Endodermal cell (in vitro differentiated cells): ENCODE results near the gene DLG1. TPM values are rescaled to one million over a fixed set of nuclear protein-coding genes. Genes with fewer than 3 reads are reported as not detected.
"Not testable (repeated sequence)": the region's sequence is repeated elsewhere in the genome, so short reads cannot be mapped to it uniquely, and the experiment has no call there.

Experiments used
- DNase-seq: peaks from one replicate; pipeline ENCODE4 v3.0.0-alpha.2; 2017
- H3K27ac ChIP-seq: 2 replicates; pipeline ENCODE4 v1.5.1; 2013; ENCODE audit warnings: mild to moderate bottlenecking, low read depth, low read length, moderate library complexity
- H3K27me3 ChIP-seq: 2 replicates; pipeline ENCODE4 v1.6.1; 2013; ENCODE audit warnings: mild to moderate bottlenecking, low read length, moderate library complexity; ENCODE audit not compliant: insufficient read depth, control insufficient read depth, poor library complexity, severe bottlenecking
- H3K36me3 ChIP-seq: 2 replicates; pipeline ENCODE4 v1.7.0; 2013; ENCODE audit warnings: mild to moderate bottlenecking, low read length, moderate library complexity; ENCODE audit not compliant: control insufficient read depth, insufficient read depth
- H3K4me1 ChIP-seq: one replicate; pipeline ENCODE4 v1.7.0; 2013; ENCODE audit warnings: low read length; ENCODE audit not compliant: control insufficient read depth, insufficient read depth
- H3K4me3 ChIP-seq: 2 replicates; pipeline ENCODE4 v1.5.1; 2013; ENCODE audit warnings: mild to moderate bottlenecking, low read length, moderate library complexity
- H3K9ac ChIP-seq: 2 replicates; pipeline ENCODE4 v1.6.1; 2013; ENCODE audit warnings: mild to moderate bottlenecking, low read length, moderate library complexity; ENCODE audit not compliant: poor library complexity, severe bottlenecking; ENCODE audit errors: extremely low read depth
- H3K9me3 ChIP-seq: 2 replicates; pipeline ENCODE4 v1.6.1; 2013; ENCODE audit warnings: mild to moderate bottlenecking, low read length, moderate library complexity; ENCODE audit not compliant: control insufficient read depth
- H3K27ac Mint-ChIP-seq: 2 replicates; pipeline ENCODE4 v1.8.0; 2020; ENCODE audit warnings: mixed read lengths
- H3K27me3 Mint-ChIP-seq: 2 replicates; pipeline ENCODE4 v1.8.0; 2021; ENCODE audit warnings: mild to moderate bottlenecking, mixed read lengths; ENCODE audit not compliant: insufficient read depth
- H3K36me3 Mint-ChIP-seq: 2 replicates; pipeline ENCODE4 v1.8.0; 2020; ENCODE audit warnings: low read depth, mixed read lengths
- H3K4me1 Mint-ChIP-seq: 2 replicates; pipeline ENCODE4 v1.8.0; 2020; ENCODE audit warnings: mixed read lengths
- H3K4me3 Mint-ChIP-seq: 2 replicates; pipeline ENCODE4 v1.8.0; 2020; ENCODE audit warnings: mild to moderate bottlenecking, moderate library complexity, mixed read lengths
- H3K9me3 Mint-ChIP-seq: 2 replicates; pipeline ENCODE4 v1.8.0; 2020; ENCODE audit warnings: mild to moderate bottlenecking, mixed read lengths
- WGBS, 2 experiments: methylation state at CpG; one replicate each; pipeline versions ENCODE4 v1.1.5 to v1.1.7; 2013; ENCODE audit warnings: missing lambda C conversion rate in 2 of 2, mixed read lengths in 1 of 2; ENCODE audit not compliant: insufficient coverage in 1 of 2, insufficient read length in 1 of 2; 5-methylcytosine and 5-hydroxymethylcytosine counted together
- total RNA-seq, 2 donors: library from RNA; stranded (reverse); fragmentation: NEBNext Ultra II Directional in 1 of 2; extraction: Animal tissue kit (Norgen Biotek cat#: 25700) in 1 of 2; gene quantifications; 2 replicates in 1 of 2; 3 replicates in 1 of 2; pipeline ENCODE4 v1.2.1, GENCODE V29; 2021
- TF ChIP-seq, protein P1 (sequence below): fragments of 200-600 bp; sonication (generic); conservative IDR thresholded peaks from 2 replicates; pipeline ENCODE4 v1.5.0; 2021; ENCODE audit warnings: antibody characterized with exemption, mild to moderate bottlenecking

The DLG1 gene
- total RNA-seq, 2 donors from 2014 or later, result 78.7 to 96.9 TPM

DNA sequence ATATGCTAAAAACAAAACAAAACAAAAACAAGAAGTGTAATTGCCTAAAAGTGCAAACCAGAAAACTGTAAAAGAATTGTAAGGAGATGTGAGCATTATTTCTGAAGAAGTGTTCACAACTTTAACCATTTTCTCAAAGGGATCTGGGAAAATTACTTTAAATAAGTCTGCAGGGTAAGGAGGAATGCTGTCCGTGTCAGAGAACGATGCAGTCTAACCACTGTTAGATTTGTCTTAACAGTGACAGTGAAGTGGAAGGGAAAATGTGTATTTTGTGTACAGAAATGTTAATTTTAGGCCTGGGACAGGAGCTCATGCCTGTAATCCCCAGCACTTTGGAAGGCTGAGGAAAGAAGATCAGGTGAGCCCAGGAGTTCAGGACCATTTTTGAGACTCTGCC, 95.7 kb downstream of the DLG1 start:
- no peaks in the 10 kb centered on the region for H3K9me3 Mint-ChIP-seq
- H3K4me1 Mint-ChIP-seq, result peaks cover 30% of the 10 kb centered on the region
- Histone ChIP-seq H3K4me3 (no peak overlapping the region), H3K36me3 (no peaks in the 10 kb centered on the region), H3K9me3 (no peaks in the 10 kb centered on the region), H3K4me1 (no peaks in the 10 kb centered on the region), H3K27ac (no peak overlapping the region), H3K9ac (no peak overlapping the region), H3K27me3 (no peaks in the 10 kb centered on the region)
- no peak overlapping the region for H3K4me3 Mint-ChIP-seq
- DNase-seq, result no peak
- H3K27ac Mint-ChIP-seq, result no peak overlapping the region
- 88 to 91% methylated on average over 2 of the region's 2 CpGs for WGBS, 2 experiments
- no peaks in the 10 kb centered on the region for H3K27me3 Mint-ChIP-seq
- H3K36me3 Mint-ChIP-seq, result no peaks in the 10 kb centered on the region
- TF ChIP-seq, protein P1, sequence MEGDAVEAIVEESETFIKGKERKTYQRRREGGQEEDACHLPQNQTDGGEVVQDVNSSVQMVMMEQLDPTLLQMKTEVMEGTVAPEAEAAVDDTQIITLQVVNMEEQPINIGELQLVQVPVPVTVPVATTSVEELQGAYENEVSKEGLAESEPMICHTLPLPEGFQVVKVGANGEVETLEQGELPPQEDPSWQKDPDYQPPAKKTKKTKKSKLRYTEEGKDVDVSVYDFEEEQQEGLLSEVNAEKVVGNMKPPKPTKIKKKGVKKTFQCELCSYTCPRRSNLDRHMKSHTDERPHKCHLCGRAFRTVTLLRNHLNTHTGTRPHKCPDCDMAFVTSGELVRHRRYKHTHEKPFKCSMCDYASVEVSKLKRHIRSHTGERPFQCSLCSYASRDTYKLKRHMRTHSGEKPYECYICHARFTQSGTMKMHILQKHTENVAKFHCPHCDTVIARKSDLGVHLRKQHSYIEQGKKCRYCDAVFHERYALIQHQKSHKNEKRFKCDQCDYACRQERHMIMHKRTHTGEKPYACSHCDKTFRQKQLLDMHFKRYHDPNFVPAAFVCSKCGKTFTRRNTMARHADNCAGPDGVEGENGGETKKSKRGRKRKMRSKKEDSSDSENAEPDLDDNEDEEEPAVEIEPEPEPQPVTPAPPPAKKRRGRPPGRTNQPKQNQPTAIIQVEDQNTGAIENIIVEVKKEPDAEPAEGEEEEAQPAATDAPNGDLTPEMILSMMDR, result no peak

DNA sequence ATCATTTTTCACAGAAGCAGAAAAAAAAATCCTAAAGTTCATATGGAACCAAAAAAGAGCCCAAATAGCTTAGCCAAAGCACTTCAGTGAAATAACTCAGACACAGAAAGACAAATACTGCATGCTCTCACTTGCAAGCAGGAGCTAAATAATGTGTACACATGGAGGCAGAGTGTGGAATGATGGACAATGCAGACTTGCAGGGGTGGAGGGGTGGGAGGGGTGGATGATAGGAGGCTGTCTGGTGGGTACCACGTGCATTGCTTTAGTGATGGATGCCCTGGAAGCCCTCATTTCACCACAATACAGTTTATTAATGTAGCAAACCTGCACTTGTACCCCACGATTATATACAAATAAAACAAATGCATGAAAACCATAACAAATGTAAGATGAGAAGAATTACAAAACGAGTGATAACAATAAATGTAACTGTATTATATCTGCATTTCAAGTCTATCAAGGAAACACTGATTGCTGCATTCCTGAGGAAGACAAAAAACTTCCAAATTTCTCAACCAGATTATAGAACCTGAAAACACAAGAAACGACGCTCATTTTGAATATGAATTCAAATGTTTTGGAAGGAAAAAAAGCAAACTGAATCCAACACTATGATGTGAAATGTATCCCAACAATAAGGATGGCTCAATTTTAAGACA, 96.5 kb downstream of the DLG1 start:
- H3K27me3 ChIP-seq, result no peaks in the 10 kb centered on the region
- no peaks in the 10 kb centered on the region for H3K36me3 ChIP-seq
- Mint-ChIP-seq H3K27me3 (no peaks in the 10 kb centered on the region), H3K36me3 (no peaks in the 10 kb centered on the region), H3K27ac (no peak overlapping the region), H3K4me3 (no peak overlapping the region), H3K4me1 (peaks cover 30% of the 10 kb centered on the region), H3K9me3 (no peaks in the 10 kb centered on the region)
- DNase-seq, result no peak
- H3K9me3 ChIP-seq, result no peaks in the 10 kb centered on the region
- no peak overlapping the region for H3K4me3 ChIP-seq
- 88% methylated on average over 4 of the region's 5 CpGs; no CpG with 5 or more reads in 1 of the 2 experiments for WGBS, 2 experiments
- TF ChIP-seq, protein P1, result no peak
- H3K4me1 ChIP-seq, result no peaks in the 10 kb centered on the region
- H3K27ac ChIP-seq, result no peak overlapping the region
- no peak overlapping the region for H3K9ac ChIP-seq

DNA sequence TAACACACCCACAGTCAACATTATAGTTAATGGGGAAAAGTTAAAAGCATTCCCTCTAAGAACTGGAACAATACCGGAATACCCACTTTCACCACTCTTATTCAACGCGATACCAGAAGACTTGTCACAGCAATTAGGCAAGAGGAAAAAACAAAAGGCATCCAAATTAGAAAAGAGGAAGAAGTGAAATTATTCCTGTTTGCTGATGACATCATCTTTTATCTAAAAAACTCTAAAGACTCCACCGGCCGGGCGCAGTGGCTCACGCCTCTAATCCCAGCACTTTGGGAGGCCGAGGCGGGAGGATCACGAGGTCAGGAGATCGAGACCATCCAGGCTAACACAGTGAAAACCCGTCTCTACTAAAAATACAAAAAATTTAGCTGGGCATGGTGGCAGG, 97.6 kb downstream of the DLG1 start:
- not testable (repeated sequence) for H3K9me3 ChIP-seq, H3K9me3 Mint-ChIP-seq, H3K36me3 Mint-ChIP-seq, H3K4me1 ChIP-seq, H3K4me3 ChIP-seq, H3K27ac Mint-ChIP-seq, H3K27me3 ChIP-seq, H3K27me3 Mint-ChIP-seq, H3K4me3 Mint-ChIP-seq, DNase-seq, H3K36me3 ChIP-seq, H3K27ac ChIP-seq, H3K9ac ChIP-seq
- peaks cover 30% of the 10 kb centered on the region for H3K4me1 Mint-ChIP-seq
- 95 to 100% methylated on average over 4 to 12 of the region's 12 CpGs for WGBS, 2 experiments

DNA sequence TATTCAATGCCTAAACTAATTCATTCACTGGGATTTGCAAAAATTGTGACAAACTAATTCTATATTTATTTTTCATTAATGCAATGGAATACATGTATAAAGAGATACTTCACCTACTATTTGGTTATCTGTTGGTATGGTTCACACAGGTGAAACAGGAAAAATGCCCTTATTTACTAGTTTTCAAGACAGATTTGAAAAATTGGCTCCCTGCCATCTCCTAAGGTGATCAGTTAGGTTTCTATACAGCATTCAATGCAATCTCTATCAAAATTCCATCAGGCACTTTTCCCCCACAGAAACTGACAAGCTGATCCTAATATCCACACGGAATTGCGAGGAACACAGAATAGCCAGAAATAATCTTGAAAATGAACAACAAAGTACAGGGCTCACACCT, 101.1 kb downstream of the DLG1 start:
- TF ChIP-seq, protein P1, result no peak
- Mint-ChIP-seq H3K36me3 (peaks cover 14% of the 10 kb centered on the region), H3K27me3 (no peaks in the 10 kb centered on the region), H3K4me1 (peaks cover 2% of the 10 kb centered on the region), H3K4me3 (no peak overlapping the region), H3K9me3 (no peaks in the 10 kb centered on the region), H3K27ac (no peak overlapping the region)
- H3K4me1 ChIP-seq, result no peaks in the 10 kb centered on the region
- no peak overlapping the region for H3K27ac ChIP-seq
- no peak overlapping the region for H3K9ac ChIP-seq
- no peaks in the 10 kb centered on the region for H3K27me3 ChIP-seq
- no peaks in the 10 kb centered on the region for H3K9me3 ChIP-seq
- 100% methylated on average over 2 of the region's 2 CpGs; no CpG with 5 or more reads in 1 of the 2 experiments for WGBS, 2 experiments
- no peak overlapping the region for H3K4me3 ChIP-seq
- no peak for DNase-seq
- H3K36me3 ChIP-seq, result peaks cover 12% of the 10 kb centered on the region
